HG03460 (cell line): Measurements from ENCODE around the gene VRK2.
"Not testable (repeated sequence)": the region's sequence is repeated elsewhere in the genome, so short reads cannot be mapped to it uniquely, and the experiment has no call there.

ENCODE experiments used
- ATAC-seq: cut with Tn5 transposase; IDR thresholded peaks from one replicate; pipeline ENCODE4 v1.9.1; 2021; ENCODE audit not compliant: unreplicated experiment

VRK2 gene

DNA sequence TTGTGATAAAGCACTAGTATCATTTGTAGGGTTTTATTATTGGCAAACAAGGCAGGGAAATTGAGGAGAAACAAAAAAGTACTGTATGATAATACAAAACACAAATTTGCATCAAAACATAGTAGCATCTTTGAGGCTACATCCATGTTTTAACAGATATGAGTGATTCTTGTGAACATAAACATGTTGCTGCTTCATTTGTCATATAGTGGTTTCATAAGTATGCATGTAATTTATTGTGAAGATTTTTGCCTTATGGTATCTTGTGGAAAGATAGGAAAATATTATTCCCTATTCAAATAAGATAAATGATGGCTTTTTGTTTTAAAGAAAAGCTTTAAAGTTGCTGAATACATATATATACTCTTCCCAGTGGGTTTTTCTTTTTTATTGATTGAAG, 60.3 kb downstream of the VRK2 start:
- no peak for ATAC-seq

GRCh38 chr2:58107803-58108710, 61.5 kb downstream of the VRK2 start:
- no peak for ATAC-seq

GRCh38 chr2:58109481-58109880, 62.9 kb downstream of the VRK2 start:
- ATAC-seq = no peak

DNA sequence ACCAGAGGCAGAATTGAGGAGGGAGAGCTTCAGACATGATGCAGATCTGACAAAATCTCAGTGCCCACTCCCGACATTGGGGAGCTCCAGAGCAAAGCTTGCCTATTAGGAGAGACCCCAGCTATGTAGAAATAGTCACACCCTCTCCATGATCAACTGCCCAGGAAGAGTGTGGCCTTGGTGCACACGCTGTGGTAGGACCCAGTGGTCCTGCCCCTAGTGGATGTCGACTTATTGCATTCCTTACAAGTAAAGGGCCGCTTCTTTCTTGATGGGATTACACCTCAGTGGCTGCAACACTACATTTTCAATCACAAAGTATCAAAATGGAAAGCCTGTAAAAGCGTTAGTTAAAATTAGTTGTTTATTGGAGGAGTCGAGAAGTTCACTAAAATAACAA, 64.2 kb downstream of the VRK2 start:
- ATAC-seq = no peak

- ATAC-seq = not testable (repeated sequence)
These were observed 67.0 kb downstream of the VRK2 start for GRCh38 chr2:58113563-58113962.

- ATAC-seq = no peak
These were observed 74.1 kb downstream of the VRK2 start for GRCh38 chr2:58120626-58121229.

GRCh38 chr2:58122040-58122439, 75.4 kb downstream of the VRK2 start:
- ATAC-seq = no peak

GRCh38 chr2:58122540-58122939, 75.9 kb downstream of the VRK2 start:
- ATAC-seq = no peak

DNA sequence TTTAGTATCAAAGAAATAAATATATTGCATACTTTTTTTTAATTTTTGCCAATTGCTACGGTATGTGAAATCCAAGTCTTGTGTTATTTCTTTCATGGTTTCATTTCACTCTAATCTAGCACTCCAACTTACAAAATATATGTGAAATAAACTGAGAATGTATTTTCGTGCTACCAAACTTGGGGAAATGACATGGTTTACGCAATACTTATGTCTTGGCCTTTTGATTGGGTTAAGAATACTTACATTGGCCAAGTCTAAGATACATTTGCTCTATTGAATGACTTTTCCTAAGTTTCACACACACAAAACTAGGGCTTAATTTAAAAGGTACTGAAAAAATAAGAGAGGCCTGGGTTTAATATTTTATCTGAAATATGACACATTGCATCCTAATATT, 80.5 kb downstream of the VRK2 start:
- no peak for ATAC-seq

DNA sequence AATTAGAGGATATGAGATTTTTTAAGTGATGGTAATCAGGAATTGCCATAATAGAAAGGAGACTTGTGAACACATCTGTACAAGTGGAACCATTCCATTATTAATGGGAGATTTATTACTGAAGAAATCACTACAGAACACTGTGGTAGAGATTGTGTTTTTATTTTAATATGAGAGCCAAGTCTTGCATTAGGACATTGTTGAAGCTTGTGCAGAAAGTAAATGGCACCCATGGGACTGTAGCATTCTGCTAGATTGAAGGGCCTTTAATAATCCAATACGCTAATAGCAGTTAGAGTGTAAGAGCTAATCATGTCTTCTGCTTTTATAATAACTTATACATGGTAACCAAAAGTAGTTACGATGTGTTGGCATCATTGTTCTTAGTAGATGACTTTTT, 83.6 kb downstream of the VRK2 start:
- ATAC-seq = no peak

- ATAC-seq = no peak
These were observed 84.8 kb downstream of the VRK2 start for GRCh38 chr2:58131191-58132011.

DNA sequence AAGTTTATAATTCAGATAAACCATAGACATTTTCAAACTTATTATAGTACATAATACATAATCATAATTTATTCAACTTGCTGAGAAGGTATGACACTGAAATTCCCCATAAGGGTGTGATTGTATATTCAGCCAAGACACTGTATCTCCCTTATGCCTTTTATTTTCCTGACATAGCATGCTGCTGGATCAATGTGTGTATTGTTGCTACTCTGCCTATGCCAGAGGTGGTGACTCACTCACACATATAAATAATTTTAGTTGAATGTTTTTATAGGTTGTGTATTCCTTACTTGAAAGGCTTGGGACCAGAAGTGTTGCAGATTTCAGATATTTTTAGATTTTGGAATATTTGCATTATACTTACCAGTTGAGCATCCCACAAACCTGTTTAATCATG, 86.8 kb downstream of the VRK2 start:
- ATAC-seq = no peak

GRCh38 chr2:58135861-58136260, 89.3 kb downstream of the VRK2 start:
- ATAC-seq = no peak

DNA sequence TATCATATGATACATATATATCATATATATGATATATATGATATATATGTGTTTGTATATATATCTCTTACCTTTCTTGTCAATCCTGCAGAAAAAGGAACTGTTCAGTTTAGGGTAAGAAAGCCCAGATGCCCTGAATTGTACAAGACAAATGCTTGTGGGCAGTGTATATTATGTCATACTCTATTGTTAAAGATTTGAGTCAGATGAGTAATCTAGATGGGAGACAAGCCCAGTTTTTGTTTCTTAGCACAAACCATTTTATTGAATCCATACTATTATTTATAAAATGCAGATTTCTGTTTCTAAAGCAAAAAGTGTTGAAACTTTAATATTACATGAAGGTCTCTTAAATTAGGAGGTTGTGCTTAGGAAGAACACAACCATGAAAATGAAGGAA, 90.6 kb downstream of the VRK2 start:
- no peak for ATAC-seq

GRCh38 chr2:58137856-58138255, 91.2 kb downstream of the VRK2 start:
- no peak for ATAC-seq

DNA sequence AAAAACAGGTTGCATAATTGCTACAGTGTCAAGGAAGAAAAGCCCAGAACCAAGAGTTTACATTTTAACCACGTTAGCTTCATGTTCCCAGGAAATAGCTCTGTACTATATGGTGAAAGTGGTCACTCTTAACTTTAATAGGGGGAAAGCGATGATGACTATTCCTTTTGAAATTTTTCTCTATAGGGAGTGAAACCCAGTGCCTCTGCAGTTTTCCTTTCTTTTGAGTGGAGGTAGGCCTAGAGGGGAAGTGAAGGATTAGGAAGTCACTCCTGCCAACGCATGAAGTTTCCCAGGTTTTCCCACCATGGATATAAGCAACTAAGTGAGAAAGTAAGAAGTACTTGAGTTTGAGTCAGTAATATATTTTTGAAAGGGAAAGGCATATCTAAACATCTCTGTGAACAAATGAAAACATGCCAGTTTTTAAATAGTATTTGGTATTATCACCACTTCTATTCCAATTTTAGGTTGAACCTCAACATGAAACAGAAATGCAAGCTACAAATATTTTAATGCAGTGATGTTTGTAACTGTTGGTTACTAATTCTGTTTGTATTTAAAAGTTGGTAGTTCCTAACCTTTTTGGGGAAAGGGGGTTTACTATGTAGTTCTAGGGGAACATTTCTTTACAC, 91.9 kb downstream of the VRK2 start:
- no peak for ATAC-seq

GRCh38 chr2:58140508-58141072, 94.0 kb downstream of the VRK2 start:
- ATAC-seq = no peak

GRCh38 chr2:58145769-58146168, 99.2 kb downstream of the VRK2 start:
- not testable (repeated sequence) for ATAC-seq

DNA sequence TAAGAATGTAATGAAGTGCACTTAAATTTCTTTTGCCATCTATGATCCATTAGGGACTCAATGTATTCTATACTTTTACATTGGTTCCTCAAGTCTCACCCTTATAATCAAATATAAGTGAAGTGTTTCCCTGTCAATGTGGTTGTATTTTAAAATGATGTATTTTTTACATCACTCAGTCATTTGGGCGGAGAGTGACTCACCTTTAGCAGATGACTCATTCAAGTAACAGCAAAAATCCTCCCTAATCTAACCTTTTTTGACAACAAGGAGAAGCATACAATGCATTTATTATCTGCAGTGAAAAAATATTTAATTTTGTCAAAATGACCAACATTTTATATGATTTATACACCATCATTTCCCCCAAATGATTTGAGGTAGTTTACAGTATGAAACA, 100.1 kb downstream of the VRK2 start:
- no peak for ATAC-seq

GRCh38 chr2:58155160-58155778, 108.7 kb downstream of the VRK2 start:
- no peak for ATAC-seq
